ENCODE measurements around the gene RS1.

RS1 gene

DNA sequence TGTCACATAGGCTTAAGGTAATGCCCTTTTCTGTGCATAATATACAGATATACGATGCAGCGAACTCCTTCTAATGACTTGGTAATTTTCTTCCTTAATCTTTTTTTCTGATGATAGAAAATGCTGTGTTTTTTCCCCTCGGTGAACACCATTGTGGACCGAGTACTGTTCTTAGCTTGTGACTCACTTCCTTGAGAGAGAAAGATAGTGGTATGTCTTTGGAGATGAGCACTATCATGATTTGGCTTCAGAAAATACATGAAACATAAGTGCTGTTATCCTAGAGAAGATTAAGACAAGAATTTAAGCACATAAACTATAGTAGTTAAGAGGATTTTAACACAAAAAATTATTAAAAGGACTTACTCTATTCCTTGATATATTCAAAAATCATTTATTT is 63.9 kb downstream of the RS1 start:
- DNase-seq (ENCODE audit: low read depth in 4 of 4, low spot score in 1 of 4), result no peak

GRCh38 chrX:18598413-18598812 is 73.5 kb downstream of the RS1 start:
- DNase-seq (ENCODE audit: low read depth in 4 of 4, low spot score in 1 of 4), result no peak

GRCh38 chrX:18596096-18596495 is 75.8 kb downstream of the RS1 start:
- DNase-seq (ENCODE audit: low read depth in 4 of 4, low spot score in 1 of 4), result no peak

DNA sequence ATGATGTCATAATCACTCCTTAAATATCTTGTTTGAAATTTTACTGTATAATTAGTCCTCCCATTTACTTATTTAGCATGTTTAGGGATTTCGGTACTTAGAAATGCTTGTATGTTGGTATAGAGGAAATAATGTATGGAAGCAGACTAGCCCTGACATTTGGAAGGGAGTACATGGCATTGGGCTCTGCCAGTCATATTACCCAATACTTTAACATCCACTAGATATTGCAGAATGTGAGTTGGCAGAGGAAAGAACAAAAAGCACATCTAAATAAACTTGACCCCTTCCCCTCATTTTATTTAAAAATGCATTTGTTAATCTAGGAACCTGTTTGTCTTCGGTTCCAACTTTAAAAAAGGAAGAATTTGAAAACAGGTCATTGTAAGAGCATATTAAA is 77.8 kb downstream of the RS1 start:
- no peak for DNase-seq (ENCODE audit: low read depth in 4 of 4, low spot score in 1 of 4)

DNA sequence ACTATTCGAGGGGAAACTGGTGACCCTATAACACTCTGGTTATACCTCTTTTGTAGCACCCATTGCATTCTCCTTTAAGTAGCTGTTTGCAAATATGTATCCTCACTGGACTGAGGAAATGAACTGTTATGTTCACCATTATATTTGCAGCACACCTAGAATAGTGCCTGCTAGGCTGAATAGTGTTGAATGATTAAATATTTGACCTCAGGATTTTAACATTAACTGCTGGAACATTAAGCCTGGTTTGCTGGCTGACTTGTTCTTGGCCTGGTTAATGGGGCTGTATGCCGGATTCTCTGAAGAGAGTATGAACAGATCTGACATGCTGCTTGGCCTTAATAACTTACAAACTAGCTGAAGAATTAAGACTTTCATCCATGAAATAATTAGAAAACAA is 80.1 kb downstream of the RS1 start:
- DNase-seq (ENCODE audit: low read depth in 4 of 4, low spot score in 1 of 4), result no peak

Measured in stimulated activated CD4-positive, alpha-beta T cell treated with anti-CD3 and anti-CD28 coated beads, Interleukin-1b, Interleukin-23, amount 100 ng/mL, for 24 hours (primary cell).